GF-D8 (cell line): ENCODE data around the gene KPNA4.
"Not testable (repeated sequence)": the region's sequence is repeated elsewhere in the genome, so short reads cannot be mapped to it uniquely, and the experiment has no call there.

Experiments used
- DNase-seq: peaks from one replicate; lab custom pipeline; 2025; lab: John Stamatoyannopoulos, UW

Gene KPNA4

GRCh38 chr3:160565442-160566403 is at the start of gene KPNA4:
TSS of gene KPNA4 (minus strand) at chr3:160565571. CDS start at chr3:160565282, 289 bp downstream.
- peak; percentile 96 for DNase-seq

- DNase-seq: no peak
These were observed 48.3 kb upstream of the KPNA4 start for GRCh38 chr3:160613661-160614060.

- no peak for DNase-seq
These were observed 47.2 kb upstream of the KPNA4 start for GRCh38 chr3:160612386-160613075.

GRCh38 chr3:160611141-160611540 is 45.8 kb upstream of the KPNA4 start:
- DNase-seq: no peak

GRCh38 chr3:160608870-160609269 is 43.5 kb upstream of the KPNA4 start:
- no peak for DNase-seq

- DNase-seq: no peak
These were observed 42.5 kb upstream of the KPNA4 start for GRCh38 chr3:160607826-160608225.

- DNase-seq: no peak
These were observed 39.9 kb upstream of the KPNA4 start for GRCh38 chr3:160605315-160605714.

GRCh38 chr3:160603845-160604244 is 38.5 kb upstream of the KPNA4 start:
- DNase-seq: not testable (repeated sequence)

GRCh38 chr3:160602259-160602658 is 36.9 kb upstream of the KPNA4 start:
- no peak for DNase-seq

GRCh38 chr3:160601288-160601687 is 35.9 kb upstream of the KPNA4 start:
- no peak for DNase-seq

GRCh38 chr3:160598865-160599264 is 33.5 kb upstream of the KPNA4 start:
- DNase-seq: no peak

- no peak for DNase-seq
These were observed 22.7 kb upstream of the KPNA4 start for GRCh38 chr3:160588023-160588422.

GRCh38 chr3:160587105-160587504 is 21.7 kb upstream of the KPNA4 start:
- no peak for DNase-seq

- DNase-seq: no peak
These were observed 21.3 kb upstream of the KPNA4 start for GRCh38 chr3:160586679-160587078.

GRCh38 chr3:160583451-160583850 is 18.1 kb upstream of the KPNA4 start:
- no peak for DNase-seq

- DNase-seq: no peak
These were observed 15.6 kb upstream of the KPNA4 start for GRCh38 chr3:160580938-160581337.

GRCh38 chr3:160577556-160578195 is 12.3 kb upstream of the KPNA4 start:
- no peak for DNase-seq

- no peak for DNase-seq
These were observed 11.7 kb upstream of the KPNA4 start for GRCh38 chr3:160577093-160577492.

GRCh38 chr3:160576621-160577020 is 11.2 kb upstream of the KPNA4 start:
- no peak for DNase-seq

- no peak for DNase-seq
These were observed 10.2 kb upstream of the KPNA4 start for GRCh38 chr3:160575589-160575988.

- DNase-seq: no peak
These were observed 9.3 kb upstream of the KPNA4 start for GRCh38 chr3:160574636-160575035.

GRCh38 chr3:160573955-160574525 is 8.7 kb upstream of the KPNA4 start:
- not testable (repeated sequence) for DNase-seq
